D721Med (cell line): ENCODE results near the gene GNAT3.

Experiments used
- DNase-seq: peaks from one replicate; pipeline ENCODE4 v3.0.0; 2011; ENCODE audit warnings: low spot score; ENCODE audit not compliant: insufficient read length
- FAIRE-seq: peaks from 2 replicates; lab custom pipeline; 2011; peaks lifted over from hg19 to GRCh38; lab: Jason Lieb, UNC
- CTCF ChIP-seq: IDR thresholded peaks from 2 replicates; pipeline ENCODE4 v1.5.1; 2012; ENCODE audit warnings: mild to moderate bottlenecking, control low read depth; ENCODE audit not compliant: insufficient read depth; ENCODE audit errors: missing control alignments

Gene GNAT3

GRCh38 chr7:80537091-80537490, 25.2 kb upstream of the GNAT3 start:
- DNase-seq, result no peak
- TF ChIP-seq CTCF, result no peak
- no peak for FAIRE-seq

- DNase-seq (no peak), FAIRE-seq (no peak)
- no peak for TF ChIP-seq CTCF
Measured at GRCh38 chr7:80536426-80536825, 24.6 kb upstream of the GNAT3 start.

GRCh38 chr7:80533287-80533686, 21.4 kb upstream of the GNAT3 start:
- FAIRE-seq, result no peak
- no peak for TF ChIP-seq CTCF
- DNase-seq, result no peak

GRCh38 chr7:80532153-80532552, 20.3 kb upstream of the GNAT3 start:
- FAIRE-seq (no peak), DNase-seq (no peak)
- TF ChIP-seq CTCF, result no peak

- FAIRE-seq (no peak), DNase-seq (no peak)
- no peak for TF ChIP-seq CTCF
Measured at GRCh38 chr7:80530136-80530535, 18.3 kb upstream of the GNAT3 start.

GRCh38 chr7:80529362-80529761, 17.5 kb upstream of the GNAT3 start:
- FAIRE-seq (no peak), DNase-seq (no peak)
- TF ChIP-seq CTCF, result no peak

GRCh38 chr7:80528689-80529088, 16.8 kb upstream of the GNAT3 start:
- FAIRE-seq, result no peak
- no peak for DNase-seq

More at GRCh38 chr7:80528689-80529088, 16.8 kb upstream of the GNAT3 start:
- TF ChIP-seq CTCF, result no peak
